ENCODE measurements around the gene CRIP2.

CRIP2 gene

GRCh38 chr14:105483300-105484068 is 8.9 kb downstream of the CRIP2 start:
- H3K27me3 ChIP-seq (replicated peaks; ENCODE audit: control insufficient read depth, insufficient read depth, low read length, poor library complexity, severe bottlenecking): no peaks in the 10 kb centered on the region

GRCh38 chr14:105484069-105484996 is 9.7 kb downstream of the CRIP2 start:
- H3K4me1 ChIP-seq (ENCODE audit: control insufficient read depth, insufficient read depth, low read length, poor library complexity, severe bottlenecking): peaks cover 86% of the 10 kb centered on the region
- H3K27ac ChIP-seq (ENCODE audit: insufficient read depth, low read length, poor library complexity, severe bottlenecking): peak overlapping the region; percentile 100
- peak in 2 of 3 donors; percentile 55 to 56 for DNase-seq
- no peak overlapping the region for H3K4me3 ChIP-seq (ENCODE audit: insufficient read depth, low read depth, low read length, poor library complexity, severe bottlenecking)
- H3K9me3 ChIP-seq (ENCODE audit: control insufficient read depth, low read length): no peaks in the 10 kb centered on the region
- no peaks in the 10 kb centered on the region for H3K36me3 ChIP-seq (ENCODE audit: control insufficient read depth, insufficient read depth, low read length)
- H3K27me3 ChIP-seq (replicated peaks; ENCODE audit: control insufficient read depth, insufficient read depth, low read length, poor library complexity, severe bottlenecking): no peaks in the 10 kb centered on the region

More at GRCh38 chr14:105483300-105484068, 8.9 kb downstream of the CRIP2 start:
- no peak overlapping the region for H3K4me3 ChIP-seq (ENCODE audit: insufficient read depth, low read depth, low read length, poor library complexity, severe bottlenecking)
- no peaks in the 10 kb centered on the region for H3K36me3 ChIP-seq (ENCODE audit: control insufficient read depth, insufficient read depth, low read length)
- H3K27ac ChIP-seq (ENCODE audit: insufficient read depth, low read length, poor library complexity, severe bottlenecking): peak overlapping the region; percentile 100
- no peaks in the 10 kb centered on the region for H3K9me3 ChIP-seq (ENCODE audit: control insufficient read depth, low read length)
- H3K4me1 ChIP-seq (ENCODE audit: control insufficient read depth, insufficient read depth, low read length, poor library complexity, severe bottlenecking): peaks cover 79% of the 10 kb centered on the region
- no peak for DNase-seq

GRCh38 chr14:105484997-105485393 is 10.4 kb downstream of the CRIP2 start:
- Histone ChIP-seq H3K27ac (ENCODE audit: insufficient read depth, low read length, poor library complexity, severe bottlenecking) (peak overlapping the region; percentile 100), H3K4me1 (ENCODE audit: control insufficient read depth, insufficient read depth, low read length, poor library complexity, severe bottlenecking) (peaks cover 86% of the 10 kb centered on the region), H3K9me3 (ENCODE audit: control insufficient read depth, low read length) (no peaks in the 10 kb centered on the region), H3K36me3 (ENCODE audit: control insufficient read depth, insufficient read depth, low read length) (no peaks in the 10 kb centered on the region), H3K27me3 (replicated peaks; ENCODE audit: control insufficient read depth, insufficient read depth, low read length, poor library complexity, severe bottlenecking) (no peaks in the 10 kb centered on the region), H3K4me3 (ENCODE audit: insufficient read depth, low read depth, low read length, poor library complexity, severe bottlenecking) (no peak overlapping the region)
- no peak for DNase-seq

DNA sequence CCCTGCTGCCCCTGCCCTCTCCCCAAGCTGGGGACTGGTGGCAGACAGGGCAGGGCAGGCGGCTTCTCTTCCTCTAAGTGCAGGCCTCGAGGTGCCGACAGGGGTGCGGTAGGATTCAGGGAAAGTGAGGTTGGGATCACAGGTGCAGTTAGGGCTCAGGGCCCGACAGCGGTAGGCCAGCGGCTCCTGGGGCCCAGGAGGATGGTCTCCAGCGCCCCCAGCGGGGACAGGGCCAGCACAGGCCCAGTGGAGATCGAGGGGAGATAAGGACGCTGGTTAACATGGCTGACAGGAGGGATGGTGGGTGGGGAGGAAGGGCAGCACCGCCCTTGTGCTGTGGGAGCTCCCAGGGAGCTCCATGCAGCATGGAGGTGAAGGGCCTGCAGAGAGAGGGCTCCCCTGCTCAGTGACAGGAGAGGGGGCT is 11.1 kb downstream of the CRIP2 start:
- DNase-seq: peak; percentile 54 to 72 (median 56)
- peak overlapping the region; percentile 100 for H3K27ac ChIP-seq (ENCODE audit: insufficient read depth, low read length, poor library complexity, severe bottlenecking)
- H3K9me3 ChIP-seq (ENCODE audit: control insufficient read depth, low read length): no peaks in the 10 kb centered on the region
- no peaks in the 10 kb centered on the region for H3K36me3 ChIP-seq (ENCODE audit: control insufficient read depth, insufficient read depth, low read length)
- no peaks in the 10 kb centered on the region for H3K27me3 ChIP-seq (replicated peaks; ENCODE audit: control insufficient read depth, insufficient read depth, low read length, poor library complexity, severe bottlenecking)
- no peak overlapping the region for H3K4me3 ChIP-seq (ENCODE audit: insufficient read depth, low read depth, low read length, poor library complexity, severe bottlenecking)
- peaks cover 83% of the 10 kb centered on the region for H3K4me1 ChIP-seq (ENCODE audit: control insufficient read depth, insufficient read depth, low read length, poor library complexity, severe bottlenecking)

DNA sequence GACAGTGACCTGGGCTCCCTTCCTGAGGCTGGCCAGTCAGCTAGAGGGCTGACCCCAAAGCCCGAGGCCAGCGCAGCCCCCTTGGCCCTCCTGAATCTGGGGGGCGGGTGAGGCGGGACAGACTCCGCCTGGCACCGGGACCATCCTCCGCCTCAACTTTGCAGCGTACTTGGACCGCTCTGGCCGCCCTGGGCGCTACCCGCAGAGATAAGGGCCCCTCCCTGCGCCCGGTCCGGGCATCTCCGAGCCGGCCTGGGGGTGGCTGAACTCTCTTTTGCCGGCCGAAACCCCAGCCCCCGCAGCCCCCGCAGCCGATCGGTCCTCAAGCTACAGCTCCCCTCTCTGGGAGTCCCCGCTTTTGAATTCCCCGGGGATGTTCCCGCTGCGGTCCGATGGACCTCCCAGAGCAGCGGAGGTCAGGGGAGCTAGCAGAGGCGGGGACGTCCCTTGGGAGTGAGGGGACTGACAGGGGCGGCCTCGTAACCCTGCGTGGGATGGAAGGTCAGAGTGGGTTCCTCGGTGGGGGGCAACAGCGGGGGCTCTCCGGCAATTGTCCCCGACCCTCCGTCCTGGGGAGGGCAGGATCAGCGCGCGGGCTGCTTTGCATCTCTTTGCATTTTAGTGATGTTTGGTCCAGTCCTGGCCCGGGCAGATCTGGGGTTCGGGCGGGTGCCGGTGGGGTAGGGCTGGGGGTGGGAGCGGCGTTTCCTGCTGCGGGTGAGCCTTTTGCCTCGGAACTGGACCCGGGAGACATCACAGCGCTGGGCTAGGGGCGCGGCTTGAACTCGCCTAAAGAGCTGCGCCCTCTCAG is 11.7 kb downstream of the CRIP2 start, which contains the start of gene CRIP1:
CRIP1 (plus strand) TSS at position 724 of the 811 bp plus-strand sequence. CDS start 374 bp downstream, outside the sequence.
- no peaks in the 10 kb centered on the region for H3K27me3 ChIP-seq (replicated peaks; ENCODE audit: control insufficient read depth, insufficient read depth, low read length, poor library complexity, severe bottlenecking)
- no peaks in the 10 kb centered on the region for H3K36me3 ChIP-seq (ENCODE audit: control insufficient read depth, insufficient read depth, low read length)
- peaks cover 76% of the 10 kb centered on the region for H3K4me1 ChIP-seq (ENCODE audit: control insufficient read depth, insufficient read depth, low read length, poor library complexity, severe bottlenecking)
- no peak for DNase-seq
- peak within 1 kb of the TSS; percentile 100 for H3K27ac ChIP-seq (ENCODE audit: insufficient read depth, low read length, poor library complexity, severe bottlenecking)
- H3K4me3 ChIP-seq (ENCODE audit: insufficient read depth, low read depth, low read length, poor library complexity, severe bottlenecking): peak within 1 kb of the TSS; percentile 71
- no peaks in the 10 kb centered on the region for H3K9me3 ChIP-seq (ENCODE audit: control insufficient read depth, low read length)

GRCh38 chr14:105486974-105487448 is 12.4 kb downstream of the CRIP2 start:
- peak; percentile 49 to 58 (median 52) for DNase-seq
- Histone ChIP-seq H3K27me3 (replicated peaks; ENCODE audit: control insufficient read depth, insufficient read depth, low read length, poor library complexity, severe bottlenecking) (no peaks in the 10 kb centered on the region), H3K36me3 (ENCODE audit: control insufficient read depth, insufficient read depth, low read length) (no peaks in the 10 kb centered on the region), H3K27ac (ENCODE audit: insufficient read depth, low read length, poor library complexity, severe bottlenecking) (peak overlapping the region; percentile 100), H3K4me1 (ENCODE audit: control insufficient read depth, insufficient read depth, low read length, poor library complexity, severe bottlenecking) (peaks cover 75% of the 10 kb centered on the region), H3K9me3 (ENCODE audit: control insufficient read depth, low read length) (no peaks in the 10 kb centered on the region), H3K4me3 (ENCODE audit: insufficient read depth, low read depth, low read length, poor library complexity, severe bottlenecking) (peak overlapping the region; percentile 71)

- Histone ChIP-seq H3K9me3 (ENCODE audit: control insufficient read depth, low read length) (no peaks in the 10 kb centered on the region), H3K27ac (ENCODE audit: insufficient read depth, low read length, poor library complexity, severe bottlenecking) (peak overlapping the region; percentile 100), H3K4me3 (ENCODE audit: insufficient read depth, low read depth, low read length, poor library complexity, severe bottlenecking) (peak overlapping the region; percentile 71), H3K36me3 (ENCODE audit: control insufficient read depth, insufficient read depth, low read length) (no peaks in the 10 kb centered on the region), H3K27me3 (replicated peaks; ENCODE audit: control insufficient read depth, insufficient read depth, low read length, poor library complexity, severe bottlenecking) (no peaks in the 10 kb centered on the region), H3K4me1 (ENCODE audit: control insufficient read depth, insufficient read depth, low read length, poor library complexity, severe bottlenecking) (peaks cover 70% of the 10 kb centered on the region)
- DNase-seq: peak; percentile 65 to 71 (median 68)
These were observed 12.9 kb downstream of the CRIP2 start for GRCh38 chr14:105487449-105487985.

GRCh38 chr14:105487986-105488777 is 13.6 kb downstream of the CRIP2 start:
- peak overlapping the region; percentile 71 for H3K4me3 ChIP-seq (ENCODE audit: insufficient read depth, low read depth, low read length, poor library complexity, severe bottlenecking)
- no peak for DNase-seq
- H3K27ac ChIP-seq (ENCODE audit: insufficient read depth, low read length, poor library complexity, severe bottlenecking): peak overlapping the region; percentile 100

More at GRCh38 chr14:105487986-105488777, 13.6 kb downstream of the CRIP2 start:
- H3K9me3 ChIP-seq (ENCODE audit: control insufficient read depth, low read length): no peaks in the 10 kb centered on the region
- no peaks in the 10 kb centered on the region for H3K36me3 ChIP-seq (ENCODE audit: control insufficient read depth, insufficient read depth, low read length)
- H3K4me1 ChIP-seq (ENCODE audit: control insufficient read depth, insufficient read depth, low read length, poor library complexity, severe bottlenecking): peaks cover 63% of the 10 kb centered on the region
- H3K27me3 ChIP-seq (replicated peaks; ENCODE audit: control insufficient read depth, insufficient read depth, low read length, poor library complexity, severe bottlenecking): no peaks in the 10 kb centered on the region
